GM21515 (cell line): ENCODE measurements around the gene WTIP.
"Not testable (repeated sequence)": the region's sequence is repeated elsewhere in the genome, so short reads cannot be mapped to it uniquely, and the experiment has no call there.

Experiments
- ATAC-seq: cut with Tn5 transposase; IDR thresholded peaks from one replicate; pipeline ENCODE4 v1.9.1; 2021; ENCODE audit not compliant: unreplicated experiment

The WTIP gene

DNA sequence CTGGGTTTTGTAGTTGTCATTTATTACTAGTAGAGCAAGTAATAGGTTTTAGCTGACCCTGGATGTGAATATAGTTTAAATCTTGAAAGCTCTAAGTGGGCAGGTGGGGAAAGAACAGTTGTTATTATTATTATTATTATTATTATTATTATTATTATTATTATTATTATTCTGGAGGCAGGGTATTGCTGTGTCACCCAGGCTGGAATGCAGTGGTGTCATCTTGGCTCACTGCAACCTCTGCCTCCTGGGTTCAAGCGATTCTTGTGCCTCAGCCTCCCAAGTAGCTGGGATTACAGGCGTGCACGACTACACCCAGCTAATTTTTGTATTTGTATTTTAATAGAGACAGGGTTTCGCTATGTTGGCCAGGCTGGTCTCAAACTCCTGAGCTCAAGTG, 3.1 kb upstream of the WTIP start:
- not testable (repeated sequence) for ATAC-seq

GRCh38 chr19:34479396-34479795, 2.2 kb upstream of the WTIP start:
- ATAC-seq = no peak

DNA sequence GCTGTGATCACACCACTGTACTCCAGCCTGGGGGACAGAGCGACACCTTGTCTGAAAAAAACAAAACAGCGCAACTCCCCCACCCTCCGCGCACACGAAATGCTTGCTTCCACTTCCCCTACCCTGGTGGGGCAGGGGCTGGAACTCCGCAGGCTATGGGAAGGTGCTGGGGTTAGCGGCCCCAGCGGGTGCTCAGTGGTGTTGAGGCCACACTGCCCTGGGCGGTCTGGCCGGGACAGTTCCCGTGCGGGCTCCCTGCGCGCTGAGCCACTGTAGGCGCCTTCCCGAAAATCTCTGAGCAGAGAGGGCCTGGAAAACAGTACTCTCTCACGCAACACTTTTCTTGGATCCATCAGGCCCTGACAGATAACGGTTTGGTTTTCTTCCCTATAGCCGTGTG, 1.1 kb upstream of the WTIP start:
- no peak for ATAC-seq

- no peak for ATAC-seq
These were observed 362 bp downstream of the WTIP start for GRCh38 chr19:34481861-34482379.

DNA sequence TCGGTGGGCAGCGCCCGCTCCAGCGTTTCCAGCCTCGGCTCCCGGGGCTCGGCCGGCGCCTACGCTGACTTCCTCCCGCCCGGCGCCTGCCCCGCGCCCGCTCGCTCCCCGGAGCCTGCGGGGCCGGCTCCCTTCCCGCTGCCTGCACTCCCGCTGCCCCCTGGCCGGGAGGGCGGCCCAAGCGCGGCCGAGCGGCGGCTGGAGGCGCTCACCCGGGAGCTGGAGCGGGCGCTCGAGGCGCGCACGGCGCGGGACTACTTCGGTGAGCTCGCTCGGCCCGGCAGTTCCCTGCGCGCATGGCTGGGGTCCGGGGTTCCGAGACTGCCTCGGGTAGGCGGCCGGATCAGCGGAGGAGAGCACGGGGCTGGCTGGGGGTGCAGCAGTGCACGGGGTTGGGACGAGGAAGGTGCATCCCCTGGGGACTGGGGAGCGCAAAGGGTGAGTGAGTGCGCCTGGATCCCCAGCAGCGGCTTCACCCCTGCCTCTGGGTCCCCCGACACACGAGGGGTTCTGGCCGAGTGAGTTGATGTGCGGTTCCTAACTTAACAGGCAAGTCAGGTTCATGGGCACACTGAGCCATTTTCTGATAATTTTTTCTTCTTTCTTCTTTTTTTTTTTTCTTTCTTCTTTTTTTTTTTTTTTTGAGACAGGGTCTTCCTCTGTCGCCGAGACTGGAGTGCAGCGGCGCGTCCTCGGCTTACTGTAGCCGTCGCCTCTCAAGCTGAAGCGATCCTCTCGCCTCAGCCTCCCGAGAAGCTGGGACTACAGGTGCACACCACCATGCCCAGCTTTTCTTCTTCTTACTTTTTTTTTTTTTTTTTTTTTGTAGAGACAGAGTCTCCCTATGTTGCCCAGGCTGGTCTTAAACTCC, 1.1 kb downstream of the WTIP start:
- no peak for ATAC-seq

DNA sequence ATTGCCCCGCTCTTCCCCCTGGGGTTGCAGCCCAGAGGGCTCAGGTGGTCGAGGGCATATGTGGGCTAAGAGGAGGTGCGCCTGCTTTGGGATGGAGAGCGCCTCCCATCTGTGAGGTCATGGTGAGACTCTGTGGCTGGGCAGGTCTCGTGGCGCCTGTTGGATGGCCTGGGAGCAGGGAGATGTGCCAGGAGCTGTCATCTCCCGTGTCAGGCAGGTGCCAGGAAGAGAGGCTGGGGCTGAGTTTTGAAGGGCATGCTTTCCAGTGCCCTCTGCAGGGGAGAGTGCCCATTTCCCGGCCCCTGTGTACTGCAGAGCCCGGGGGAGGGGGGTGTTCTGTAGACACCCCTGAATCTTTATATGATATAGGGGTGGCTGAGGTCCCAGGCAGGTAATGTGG, 2.8 kb downstream of the WTIP start:
- ATAC-seq = no peak

GRCh38 chr19:34485831-34486230, 4.3 kb downstream of the WTIP start:
- no peak for ATAC-seq

GRCh38 chr19:34487651-34488051, 6.1 kb downstream of the WTIP start:
- ATAC-seq = no peak

GRCh38 chr19:34489175-34489574, 7.6 kb downstream of the WTIP start:
- ATAC-seq = no peak

DNA sequence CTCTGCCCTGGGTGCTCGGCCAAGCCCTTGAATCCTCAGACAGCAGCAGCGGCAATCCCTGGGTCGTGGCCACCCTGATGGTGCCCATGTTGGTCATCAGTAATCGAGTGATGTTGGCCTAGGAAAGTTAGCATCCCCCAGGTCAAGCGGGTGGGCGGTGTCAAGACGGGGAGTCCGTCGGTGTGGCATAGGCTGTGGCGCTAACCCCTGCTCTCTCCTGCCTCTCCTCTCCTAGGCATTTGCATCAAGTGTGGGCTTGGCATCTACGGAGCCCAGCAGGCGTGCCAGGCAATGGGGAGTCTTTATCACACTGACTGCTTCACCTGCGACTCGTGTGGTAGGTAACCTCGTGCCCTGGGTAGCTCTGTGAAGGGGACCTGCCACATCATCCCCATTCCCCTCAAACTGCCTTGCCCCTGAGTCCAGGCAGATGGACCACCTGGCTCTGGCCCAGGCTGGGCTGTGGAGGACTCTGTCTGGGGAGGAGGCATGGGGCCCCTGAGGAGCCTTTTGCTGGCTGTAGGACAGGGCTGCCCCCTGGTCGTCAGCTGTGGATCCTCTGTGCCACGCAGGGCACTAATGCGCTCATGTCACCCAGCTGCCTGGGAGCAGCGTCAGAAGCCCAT, 8.7 kb downstream of the WTIP start:
- no peak for ATAC-seq

DNA sequence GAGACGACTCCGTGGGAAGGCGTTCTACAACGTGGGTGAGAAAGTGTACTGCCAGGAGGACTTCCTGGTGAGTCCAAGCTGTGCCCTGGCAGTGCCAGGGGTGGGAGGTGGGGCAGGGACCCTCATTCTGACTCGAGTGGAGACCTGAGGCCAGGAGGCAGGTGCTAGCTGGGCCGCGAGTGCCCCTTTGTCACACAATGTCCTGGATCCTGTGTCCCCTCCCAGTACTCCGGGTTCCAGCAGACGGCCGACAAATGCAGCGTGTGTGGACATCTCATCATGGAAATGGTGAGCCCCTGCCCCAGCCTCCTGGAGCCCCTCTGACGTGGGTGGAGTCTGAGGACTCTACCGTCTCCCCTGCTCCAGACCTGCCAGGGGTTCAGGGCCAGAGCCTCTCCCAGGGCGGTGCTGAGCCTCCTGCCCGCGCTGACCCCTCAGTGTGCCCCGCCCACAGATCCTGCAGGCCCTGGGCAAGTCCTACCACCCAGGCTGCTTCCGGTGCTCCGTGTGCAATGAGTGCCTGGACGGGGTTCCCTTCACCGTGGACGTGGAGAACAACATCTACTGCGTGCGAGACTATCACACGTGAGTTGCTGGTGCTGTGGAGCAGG, 11.6 kb downstream of the WTIP start:
- ATAC-seq = no peak

GRCh38 chr19:34493649-34494044, 12.1 kb downstream of the WTIP start:
- ATAC-seq = no peak

- no peak for ATAC-seq
These were observed 13.0 kb downstream of the WTIP start for GRCh38 chr19:34494601-34495000.

GRCh38 chr19:34495416-34495815, 13.9 kb downstream of the WTIP start:
- no peak for ATAC-seq

GRCh38 chr19:34497112-34497805, 15.7 kb downstream of the WTIP start:
- ATAC-seq = no peak

DNA sequence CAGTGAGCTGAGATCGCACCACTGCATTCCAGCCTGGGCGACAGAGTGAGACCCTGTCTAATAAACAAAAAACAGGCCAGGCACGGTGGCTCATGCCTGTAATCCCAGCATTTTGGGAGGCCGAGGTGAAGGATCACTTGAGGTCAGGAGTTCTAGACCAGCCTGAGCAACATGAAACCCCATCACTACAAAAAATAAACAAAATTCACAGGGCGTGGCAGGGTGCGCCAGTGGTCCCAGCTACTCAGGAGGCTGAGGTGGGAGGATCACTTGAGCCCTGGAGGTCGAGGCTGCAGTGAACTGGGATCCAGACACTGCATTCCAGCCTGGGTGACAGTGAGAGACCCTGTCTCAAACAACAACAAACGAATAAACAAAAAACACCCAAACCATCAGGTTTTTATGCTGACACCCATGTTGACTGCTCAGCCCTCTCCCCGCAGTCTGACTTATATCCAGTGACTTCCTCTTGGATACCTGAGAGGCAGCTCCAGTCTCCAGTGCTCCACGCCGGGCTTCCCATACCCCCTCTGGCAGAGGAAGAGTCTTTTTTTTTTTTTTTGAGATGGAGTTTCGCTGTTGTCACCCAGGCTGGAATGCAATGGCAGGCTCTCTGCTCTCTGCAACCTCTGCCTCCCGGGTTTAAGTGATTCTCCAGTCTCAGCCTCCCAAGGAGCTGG, 17.7 kb downstream of the WTIP start:
- no peak for ATAC-seq

- ATAC-seq = no peak
These were observed 19.1 kb downstream of the WTIP start for GRCh38 chr19:34500656-34501120.

GRCh38 chr19:34501339-34502320, 20.1 kb downstream of the WTIP start:
- peak; percentile 79 for ATAC-seq
